ENCODE measurements around the gene B3GLCT. TPM values are rescaled to one million over a fixed set of nuclear protein-coding genes. Genes with fewer than 3 reads are reported as not detected.
A peak's percentile ranks its signal among the peaks of the same experiment; 100 is the strongest.

B3GLCT gene
- total and polyA plus RNA-seq, 10 of the 15 experiments (the other 5 are each of a cell fraction or from before 2014, with no cell fraction given) = 0.07 to 0.89 (median 0.25) TPM

GRCh38 chr13:31168166-31168565 is 31.6 kb upstream of the B3GLCT start:
- no peaks in the 10 kb centered on the region for H3K9me3 ChIP-seq (replicated peaks; ENCODE audit: control insufficient read depth, insufficient read depth, low read length)
- peak overlapping the region; percentile 8; the same call in 1 of the 2 replicates for H3K4me3 ChIP-seq
- FAIRE-seq (peak; percentile 38), DNase-seq (ENCODE audit: low read depth, low spot score) (no peak), ATAC-seq (peak; percentile 76)
- POLR2A ChIA-PET = no interaction called here
- TF ChIP-seq JUND (IDR thresholded peaks at IDR 0.05; ENCODE audit: low read depth, low read length) = 0 out of 2 replicates have a peak, but pooled peaks have one; percentile 10
- 0 out of 2 replicates have a peak, but pooled peaks have one; percentile 23 for TF ChIP-seq NFIC (IDR thresholded peaks at IDR 0.05; ENCODE audit: low read depth, low read length)
- TF ChIP-seq IRF4 (IDR thresholded peaks at IDR 0.05; ENCODE audit: low read depth, low read length) = 0 out of 2 replicates have a peak, but pooled peaks have one; percentile 58
- TF ChIP-seq ZNF217 (IDR thresholded peaks at IDR 0.05) = peak; percentile 50; the same call in 1 of the 2 replicates
- peak; percentile 75 for TF ChIP-seq JUNB (IDR thresholded peaks at IDR 0.05)
- TF ChIP-seq E2F4 (IDR thresholded peaks at IDR 0.05; ENCODE audit: low read depth, low read length) = no peak
- no peak for TF ChIP-seq ZBED1 (IDR thresholded peaks at IDR 0.05; ENCODE audit: borderline replicate concordance)
- TF ChIP-seq EP300 (IDR thresholded peaks at IDR 0.05; ENCODE audit: borderline replicate concordance in 1 of 2, control insufficient read depth in 1 of 2, low read depth in 2 of 2, low read length in 2 of 2) = 0 out of 4 replicates have a peak, but pooled peaks of 1 of the 2 experiments have one; percentile 27
- intact Hi-C loops (cut with micrococcal nuclease; ENCODE audit: unreplicated experiment) (no loop called here), in situ Hi-C loops (cut with MboI) (loop anchor here (25.0 kb wide), 1 partner anchor 1369 kb away; the partner anchor contains the start of gene N4BP2L2)
- no peaks in the 10 kb centered on the region for H3K79me2 ChIP-seq (ENCODE audit: control insufficient read depth, insufficient read depth, low read length)
- BruUV-seq (replicated peaks) = no TSS peak
- SMC1A ChIA-PET (ENCODE audit: uncharacterized antibody, unreplicated experiment) = interaction anchor here (0.6 to 2.4 kb wide), 4 partner anchors 12 to 726 kb away, joined by 3 to 6 read pairs (median 4); no protein-coding TSS in a partner anchor
- H3K4me2 ChIP-seq (ENCODE audit: control insufficient read depth, insufficient read depth) = peak overlapping the region; percentile 81
- H3K9ac ChIP-seq (ENCODE audit: control insufficient read depth, insufficient read depth, low read length) = no peak overlapping the region
- no peaks in the 10 kb centered on the region for H3K36me3 ChIP-seq (ENCODE audit: control insufficient read depth in 2 of 2, insufficient read depth in 2 of 2, low read length in 1 of 2)
- WGBS (ENCODE audit: insufficient coverage, insufficient replicate concordance, low lambda C conversion rate, missing lambda C conversion rate) = 13% methylated on average over 2 of the region's 2 CpGs
- RAD21 ChIA-PET (ENCODE audit: unreplicated experiment) = no interaction called here
- no peak overlapping the region for H3K27ac ChIP-seq (ENCODE audit: control insufficient read depth, insufficient read depth)
- no peak overlapping the region for H2AFZ ChIP-seq (ENCODE audit: control insufficient read depth, low read depth, low read length)
- H3K27me3 ChIP-seq (replicated peaks in 1 of 2; ENCODE audit: control insufficient read depth in 2 of 2, insufficient read depth in 2 of 2, low read length in 1 of 2) = no peaks in the 10 kb centered on the region
- H4K20me1 ChIP-seq (ENCODE audit: control insufficient read depth, insufficient read depth) = no peaks in the 10 kb centered on the region
- CTCF ChIA-PET = interaction anchor here (0.7 to 0.9 kb wide), 2 partner anchors 11 to 24 kb away, joined by 3 read pairs; no protein-coding TSS in a partner anchor
- H3K4me1 ChIP-seq (ENCODE audit: control insufficient read depth, insufficient read depth, low read length) = peaks cover 15% of the 10 kb centered on the region
